H1 (cell line): ENCODE measurements around the gene C12orf42. TPM values are rescaled to one million over a fixed set of nuclear protein-coding genes. Genes with fewer than 3 reads are reported as not detected.

ENCODE experiments used
- CTCF ChIA-PET: fragments of 300-600 bp; sonication (Branson Sonifier 250); formaldehyde crosslinking; loops from one replicate; lab custom pipeline; 2021; ENCODE audit not compliant: partially characterized antibody; lab: Charles Lee
- POLR2A ChIA-PET: fragments of 300-600 bp; sonication (Branson Sonifier 250); formaldehyde crosslinking; loops from one replicate; lab custom pipeline; 2021; ENCODE audit warnings: inconsistent platforms; ENCODE audit not compliant: partially characterized antibody; lab: Charles Lee
- DNase-seq, 2 experiments: peaks; one replicate each; pipeline versions ENCODE4 v3.0.0 to v3.0.0-alpha.2; 2010 to 2022; ENCODE audit warnings: low spot score in 2 of 2, low read depth in 1 of 2, mixed read lengths in 1 of 2
- FAIRE-seq: peaks from 2 replicates; lab custom pipeline; 2011; peaks lifted over from hg19 to GRCh38; lab: Jason Lieb, UNC
- H2AFZ ChIP-seq: 2 replicates; pipeline ENCODE4 v1.8.1; 2012; ENCODE audit warnings: low read length, inconsistent platforms
- H2AK5ac ChIP-seq: 2 replicates; pipeline ENCODE4 v1.6.1; 2013; ENCODE audit warnings: low read depth, low read length
- H2BK120ac ChIP-seq: replicated peaks from 2 replicates; pipeline ENCODE3; 2013; ENCODE audit warnings: low read depth, low read length, inconsistent platforms
- H2BK12ac ChIP-seq: 2 replicates; pipeline ENCODE4 v1.6.1; 2013; ENCODE audit warnings: low read depth, low read length
- H2BK15ac ChIP-seq: 2 replicates; pipeline ENCODE4 v1.6.1; 2013; ENCODE audit warnings: low read length
- H2BK20ac ChIP-seq: 2 replicates; pipeline ENCODE4 v1.6.1; 2013; ENCODE audit warnings: low read length
- H2BK5ac ChIP-seq: 2 replicates; pipeline ENCODE4 v1.6.1; 2013; ENCODE audit warnings: low read depth, low read length
- H3K14ac ChIP-seq: 2 replicates; pipeline ENCODE4 v1.6.1; 2013; ENCODE audit warnings: inconsistent platforms; ENCODE audit not compliant: insufficient read length
- H3K18ac ChIP-seq: 2 replicates; pipeline ENCODE4 v1.6.1; 2013; ENCODE audit warnings: low read length; ENCODE audit errors: extremely low read depth
- H3K23ac ChIP-seq: 2 replicates; pipeline ENCODE4 v1.6.1; 2013; ENCODE audit warnings: inconsistent platforms; ENCODE audit not compliant: insufficient read length
- H3K23me2 ChIP-seq: 2 replicates; pipeline ENCODE4 v1.6.1; 2013; ENCODE audit warnings: low read depth, low read length
- H3K27ac ChIP-seq: 2 replicates; pipeline ENCODE4 v1.6.1; 2011; ENCODE audit warnings: low read depth, low read length, inconsistent platforms
- H3K27me3 ChIP-seq, 4 experiments: replicated peaks in 1 of 4; 1 replicate in 1 of 4; 2 replicates in 3 of 4; pipeline versions ENCODE4 v1.6.1 to v1.8.1; 2011 to 2013; ENCODE audit warnings: low read length in 3 of 4, mild to moderate bottlenecking in 3 of 4, inconsistent platforms in 2 of 4, mixed read lengths in 2 of 4, moderate library complexity in 1 of 4; ENCODE audit not compliant: control insufficient read depth in 3 of 4, insufficient read depth in 3 of 4; ENCODE audit errors: extremely low read depth in 1 of 4
- H3K36me3 ChIP-seq, 4 experiments: 2 replicates each; pipeline versions ENCODE4 v1.6.1 to v1.8.1; 2011 to 2013; ENCODE audit warnings: mild to moderate bottlenecking in 4 of 4, low read length in 3 of 4, moderate library complexity in 2 of 4, control low read depth in 1 of 4, inconsistent platforms in 1 of 4; ENCODE audit not compliant: insufficient read depth in 4 of 4, control insufficient read depth in 2 of 4
- H3K4ac ChIP-seq: replicated peaks from 2 replicates; pipeline ENCODE3; 2013; ENCODE audit warnings: low read length, low read depth, mixed read lengths, inconsistent platforms; ENCODE audit not compliant: insufficient read length
- H3K4me1 ChIP-seq, 4 experiments: replicated peaks in 1 of 4; 1 replicate in 1 of 4; 2 replicates in 3 of 4; pipeline versions ENCODE4 v1.6.1 to v1.8.1; 2011 to 2013; ENCODE audit warnings: low read length in 3 of 4, inconsistent platforms in 2 of 4, mixed read lengths in 1 of 4; ENCODE audit not compliant: insufficient read depth in 4 of 4, control insufficient read depth in 3 of 4
- H3K4me2 ChIP-seq, 2 experiments: 2 replicates each; pipeline versions ENCODE4 v1.6.1 to v1.8.1; 2011 to 2013; ENCODE audit warnings: low read depth in 2 of 2, low read length in 2 of 2, control low read depth in 1 of 2, inconsistent platforms in 1 of 2, mild to moderate bottlenecking in 1 of 2; ENCODE audit not compliant: insufficient read depth in 1 of 2
- H3K4me3 ChIP-seq, 4 experiments: fragments of 200-600, 300-600 bp in 1 of 4; sonication (generic), shearing (Covaris generic), sonication (Bioruptor Twin) in 1 of 4; 2 replicates each; pipeline versions ENCODE4 v1.5.1 to v1.8.1; 2011 to 2016; ENCODE audit warnings: low read length in 4 of 4, low read depth in 3 of 4, control low read depth in 2 of 4, inconsistent platforms in 2 of 4, mild to moderate bottlenecking in 2 of 4, mixed read lengths in 1 of 4, moderate library complexity in 1 of 4; ENCODE audit not compliant: insufficient read depth in 2 of 4; ENCODE audit errors: extremely low read depth in 1 of 4
- H3K56ac ChIP-seq: replicated peaks from 2 replicates; pipeline ENCODE3; 2013; ENCODE audit warnings: low read depth, mild to moderate bottlenecking, mixed read lengths, low read length, inconsistent platforms; ENCODE audit not compliant: insufficient read length
- H3K79me1 ChIP-seq: 2 replicates; pipeline ENCODE4 v1.6.1; 2013; ENCODE audit warnings: low read depth, low read length, control low read depth
- H3K79me2 ChIP-seq, 2 experiments: 2 replicates each; pipeline versions ENCODE4 v1.6.1 to v1.8.1; 2012 to 2013; ENCODE audit warnings: low read length in 2 of 2, mild to moderate bottlenecking in 2 of 2, inconsistent platforms in 1 of 2; ENCODE audit not compliant: insufficient read depth in 2 of 2, control insufficient read depth in 1 of 2
- H3K9ac ChIP-seq, 4 experiments: replicated peaks in 1 of 4; 1 replicate in 1 of 4; 2 replicates in 3 of 4; pipeline versions ENCODE4 v1.6.1 to v1.8.1; 2011 to 2013; ENCODE audit warnings: low read depth in 3 of 4, low read length in 3 of 4, control low read depth in 2 of 4, mild to moderate bottlenecking in 2 of 4, moderate library complexity in 2 of 4, inconsistent platforms in 1 of 4; ENCODE audit errors: extremely low read depth in 1 of 4
- H3K9me3 ChIP-seq, 2 experiments: 2 replicates each; pipeline versions ENCODE4 v1.6.1 to v1.8.1; 2012 to 2013; ENCODE audit warnings: mild to moderate bottlenecking in 2 of 2, moderate library complexity in 2 of 2, control low read depth in 1 of 2, inconsistent platforms in 1 of 2, low read depth in 1 of 2, low read length in 1 of 2, mixed read lengths in 1 of 2; ENCODE audit not compliant: insufficient read depth in 2 of 2
- H4K20me1 ChIP-seq, 2 experiments: replicated peaks in 1 of 2; 2 replicates each; pipeline versions ENCODE3 to v1.8.1; 2011 to 2013; ENCODE audit warnings: inconsistent platforms in 2 of 2, low read length in 2 of 2, mild to moderate bottlenecking in 1 of 2; ENCODE audit not compliant: insufficient read depth in 2 of 2, control insufficient read depth in 1 of 2
- H4K5ac ChIP-seq: 2 replicates; pipeline ENCODE4 v1.6.1; 2013; ENCODE audit warnings: low read length, low read depth, mixed read lengths, inconsistent platforms; ENCODE audit not compliant: insufficient read length
- H4K8ac ChIP-seq: 2 replicates; pipeline ENCODE4 v1.8.0; 2013; ENCODE audit warnings: mild to moderate bottlenecking, moderate library complexity, low read length, inconsistent platforms; ENCODE audit not compliant: insufficient read depth; ENCODE audit errors: extremely low read depth
- H4K91ac ChIP-seq: replicated peaks from 2 replicates; pipeline ENCODE3; 2013; ENCODE audit warnings: low read length, mixed read lengths, inconsistent platforms; ENCODE audit not compliant: insufficient read length
- EZH2 ChIP-seq: fragments of 200-600 bp; sonication (generic); IDR thresholded peaks from 2 replicates; pipeline ENCODE4 v1.7.1; 2012; ENCODE audit warnings: low read depth, mild to moderate bottlenecking, moderate library complexity, low read length, inconsistent platforms; ENCODE audit not compliant: severe bottlenecking
- FOSL1 ChIP-seq: IDR thresholded peaks from 2 replicates; pipeline ENCODE4 v1.6.1; 2011; ENCODE audit warnings: mild to moderate bottlenecking, low read depth, low read length, moderate library complexity; ENCODE audit not compliant: insufficient read depth
- PHF8 ChIP-seq: fragments of 200-600 bp; sonication (generic); conservative IDR thresholded peaks from 2 replicates; pipeline ENCODE4 v1.7.1; 2012; ENCODE audit warnings: low read depth, mild to moderate bottlenecking, inconsistent platforms, low read length, moderate library complexity
- RAD21 ChIP-seq, 2 experiments: IDR thresholded peaks in 1 of 2; conservative IDR thresholded peaks in 1 of 2; 2 replicates each; pipeline ENCODE4 v1.6.1; 2011; ENCODE audit warnings: low read depth in 2 of 2, low read length in 2 of 2, improper control_type of control experiment in 1 of 2, inconsistent platforms in 1 of 2, mild to moderate bottlenecking in 1 of 2, moderate library complexity in 1 of 2
- SP4 ChIP-seq: IDR thresholded peaks from 2 replicates; pipeline ENCODE4 v1.6.1; 2012; ENCODE audit warnings: low read length, inconsistent platforms
- WGBS, 2 experiments: shearing (Covaris generic) in 1 of 2; methylation state at CpG; one replicate each; pipeline versions ENCODE4 v1.1.6 to v1.1.7; 2013 to 2015; ENCODE audit warnings: low lambda C conversion rate in 2 of 2, mixed read lengths in 2 of 2, inconsistent platforms in 1 of 2, low coverage in 1 of 2, missing lambda C conversion rate in 1 of 2; ENCODE audit not compliant: insufficient replicate concordance in 2 of 2, insufficient coverage in 1 of 2, insufficient read length in 1 of 2; ENCODE audit errors: extremely low coverage in 1 of 2, missing lambda C conversion rate in 1 of 2; 5-methylcytosine and 5-hydroxymethylcytosine counted together
- polyA plus RNA-seq, 7 experiments: library from polyadenylated mRNA; depleted of rRNA in 3 of 7; stranded (reverse) in 5 of 7; unstranded in 2 of 7; fragments of >200 nt in 5 of 7; fragments of 200-250 nt in 2 of 7; gene quantifications; 1 replicate in 5 of 7; 2 replicates in 1 of 7; 4 replicates in 1 of 7; pipeline versions ENCODE4 v1.2.1 to v1.2.3, GENCODE V29; 2011 to 2013; ENCODE audit warnings: missing spikeins in 2 of 7, mixed read lengths in 2 of 7
- total RNA-seq: library from RNA; stranded (reverse); fragmentation: NEBNext Ultra II Directional; extraction: Animal tissue kit (Norgen Biotek cat#: 25700); gene quantifications from 2 replicates; pipeline ENCODE4 v1.2.1, GENCODE V29; 2021
- TF ChIP-seq, protein P1 (sequence below): IDR thresholded peaks from 2 replicates; pipeline ENCODE4 v1.6.1; 2012; ENCODE audit warnings: inconsistent platforms

Gene C12orf42
- total and polyA plus RNA-seq, 2 of the 8 experiments (the other 6 are each of a cell fraction or from before 2014, with no cell fraction given): 0.05 TPM; not detected in 1

DNA sequence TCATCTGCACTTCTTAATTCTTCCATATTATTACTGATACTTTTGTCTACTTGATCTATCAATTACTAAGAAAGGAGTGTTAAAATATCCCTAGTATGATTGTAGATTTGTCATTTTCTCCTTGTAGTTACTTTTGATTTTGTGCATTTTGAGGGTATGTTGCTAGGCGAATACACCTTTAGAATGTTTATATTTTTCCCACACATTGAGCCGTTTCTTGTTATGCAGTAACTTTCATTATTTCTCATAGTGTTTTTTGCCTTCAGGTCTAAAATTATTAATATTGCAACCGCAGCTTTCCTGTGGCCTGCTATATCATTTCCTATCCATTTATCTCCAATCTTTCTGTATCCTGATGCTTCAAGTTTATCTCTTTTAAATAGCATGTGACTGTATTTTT is 44.6 kb upstream of the C12orf42 start:
- Histone ChIP-seq H3K79me1 (no peaks in the 10 kb centered on the region), H3K79me2 (no peaks in the 10 kb centered on the region), H4K91ac (no peak overlapping the region), H3K18ac (no peak overlapping the region), H3K9me3 (no peaks in the 10 kb centered on the region), H3K4me1 (no peaks in the 10 kb centered on the region), H3K14ac (no peak overlapping the region), H4K20me1 (no peaks in the 10 kb centered on the region), H3K4me2 (no peak overlapping the region), H2BK12ac (no peak overlapping the region), H2BK20ac (no peak overlapping the region), H3K27ac (no peak overlapping the region), H2BK5ac (no peak overlapping the region), H4K8ac (no peak overlapping the region), H3K4me3 (no peak overlapping the region), H3K27me3 (no peaks in the 10 kb centered on the region), H2BK120ac (no peak overlapping the region), H3K56ac (no peak overlapping the region), H3K36me3 (no peaks in the 10 kb centered on the region), H3K4ac (no peak overlapping the region), H3K23me2 (no peaks in the 10 kb centered on the region; the same call in 1 of the 2 replicates), H2AFZ (no peak overlapping the region), H3K9ac (no peak overlapping the region), H4K5ac (no peak overlapping the region), H2BK15ac (no peak overlapping the region), H3K23ac (no peak overlapping the region), H2AK5ac (no peak overlapping the region)
- no peak for FAIRE-seq
- ChIA-PET CTCF (interaction anchor here (0.9 to 3.5 kb wide), 3 partner anchors 8 to 592 kb away, joined by 3 to 15 read pairs (median 4); no protein-coding TSS in a partner anchor), POLR2A (no interaction called here)
- DNase-seq: no peak
- 81% methylated on average over 3 of the region's 3 CpGs; no CpG with 5 or more reads in 1 of the 2 experiments for WGBS, 2 experiments
- TF ChIP-seq SP4 (no peak), EZH2 (no peak), RAD21 (IDR thresholded peaks at IDR 0.05 in 1 of 2, conservative IDR thresholded peaks at IDR 0.05 in 1 of 2; ENCODE audit: low read depth in 2 of 2, low read length in 2 of 2) (no peak), FOSL1 (no peak), PHF8 (no peak)
- TF ChIP-seq, protein P1, sequence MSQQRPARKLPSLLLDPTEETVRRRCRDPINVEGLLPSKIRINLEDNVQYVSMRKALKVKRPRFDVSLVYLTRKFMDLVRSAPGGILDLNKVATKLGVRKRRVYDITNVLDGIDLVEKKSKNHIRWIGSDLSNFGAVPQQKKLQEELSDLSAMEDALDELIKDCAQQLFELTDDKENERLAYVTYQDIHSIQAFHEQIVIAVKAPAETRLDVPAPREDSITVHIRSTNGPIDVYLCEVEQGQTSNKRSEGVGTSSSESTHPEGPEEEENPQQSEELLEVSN: no peak
